Nephron (organoid): ENCODE measurements around the gene TDRD7.

ENCODE experiments used
- H3K27ac Mint-ChIP-seq, 3 experiments: 2 replicates each; pipeline ENCODE4 v1.8.0; 2020; ENCODE audit warnings: mixed read lengths in 3 of 3, mild to moderate bottlenecking in 2 of 3, moderate library complexity in 1 of 3
- H3K27me3 Mint-ChIP-seq: 2 replicates; pipeline ENCODE4 v1.8.0; 2021; ENCODE audit warnings: low read depth, mild to moderate bottlenecking, moderate library complexity, mixed read lengths
- H3K36me3 Mint-ChIP-seq: 2 replicates; pipeline ENCODE4 v1.8.0; 2020; ENCODE audit warnings: low read depth, mixed read lengths
- H3K4me1 Mint-ChIP-seq: 2 replicates; pipeline ENCODE4 v1.8.0; 2020; ENCODE audit warnings: mixed read lengths
- H3K4me3 Mint-ChIP-seq, 3 experiments: 2 replicates each; pipeline ENCODE4 v1.8.0; 2020; ENCODE audit warnings: mild to moderate bottlenecking in 3 of 3, mixed read lengths in 3 of 3, moderate library complexity in 2 of 3
- H3K9me3 Mint-ChIP-seq: 2 replicates; pipeline ENCODE4 v1.8.0; 2020; ENCODE audit warnings: mixed read lengths
- TF ChIP-seq, protein P1 (sequence below), 3 experiments: fragments of 200-600 bp; sonication (generic); IDR thresholded peaks; one replicate each; pipeline ENCODE4 v1.5.0; 2021; ENCODE audit warnings: antibody characterized with exemption in 3 of 3; ENCODE audit not compliant: unreplicated experiment in 3 of 3

TDRD7 gene

DNA sequence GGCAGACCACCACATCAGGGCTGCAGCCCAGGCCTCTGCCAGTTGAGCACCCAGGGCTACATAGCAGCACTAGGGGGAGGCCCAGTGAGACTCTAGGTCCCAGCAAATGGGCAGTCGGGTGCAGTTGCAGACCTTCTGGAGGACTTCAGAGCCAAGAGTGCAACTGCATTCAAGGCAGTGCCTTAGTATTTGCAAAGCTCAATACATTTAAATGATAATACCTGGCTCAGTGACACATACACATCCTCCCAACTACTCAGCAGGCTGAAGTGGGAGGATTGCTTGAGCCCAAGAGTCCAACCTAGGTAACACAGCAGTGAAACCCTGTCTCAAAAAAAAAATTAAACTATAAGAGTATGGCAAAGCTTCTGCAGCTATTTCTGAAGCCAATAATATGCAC is 51.0 kb downstream of the TDRD7 start:
- Mint-ChIP-seq H3K4me3 (no peak overlapping the region), H3K27me3 (no peaks in the 10 kb centered on the region), H3K27ac (no peak overlapping the region), H3K4me1 (no peaks in the 10 kb centered on the region), H3K9me3 (no peaks in the 10 kb centered on the region), H3K36me3 (no peaks in the 10 kb centered on the region)
- TF ChIP-seq, protein P1, sequence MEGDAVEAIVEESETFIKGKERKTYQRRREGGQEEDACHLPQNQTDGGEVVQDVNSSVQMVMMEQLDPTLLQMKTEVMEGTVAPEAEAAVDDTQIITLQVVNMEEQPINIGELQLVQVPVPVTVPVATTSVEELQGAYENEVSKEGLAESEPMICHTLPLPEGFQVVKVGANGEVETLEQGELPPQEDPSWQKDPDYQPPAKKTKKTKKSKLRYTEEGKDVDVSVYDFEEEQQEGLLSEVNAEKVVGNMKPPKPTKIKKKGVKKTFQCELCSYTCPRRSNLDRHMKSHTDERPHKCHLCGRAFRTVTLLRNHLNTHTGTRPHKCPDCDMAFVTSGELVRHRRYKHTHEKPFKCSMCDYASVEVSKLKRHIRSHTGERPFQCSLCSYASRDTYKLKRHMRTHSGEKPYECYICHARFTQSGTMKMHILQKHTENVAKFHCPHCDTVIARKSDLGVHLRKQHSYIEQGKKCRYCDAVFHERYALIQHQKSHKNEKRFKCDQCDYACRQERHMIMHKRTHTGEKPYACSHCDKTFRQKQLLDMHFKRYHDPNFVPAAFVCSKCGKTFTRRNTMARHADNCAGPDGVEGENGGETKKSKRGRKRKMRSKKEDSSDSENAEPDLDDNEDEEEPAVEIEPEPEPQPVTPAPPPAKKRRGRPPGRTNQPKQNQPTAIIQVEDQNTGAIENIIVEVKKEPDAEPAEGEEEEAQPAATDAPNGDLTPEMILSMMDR (IDR thresholded peaks at IDR 0.05; ENCODE audit: unreplicated experiment in 3 of 3): no peak

DNA sequence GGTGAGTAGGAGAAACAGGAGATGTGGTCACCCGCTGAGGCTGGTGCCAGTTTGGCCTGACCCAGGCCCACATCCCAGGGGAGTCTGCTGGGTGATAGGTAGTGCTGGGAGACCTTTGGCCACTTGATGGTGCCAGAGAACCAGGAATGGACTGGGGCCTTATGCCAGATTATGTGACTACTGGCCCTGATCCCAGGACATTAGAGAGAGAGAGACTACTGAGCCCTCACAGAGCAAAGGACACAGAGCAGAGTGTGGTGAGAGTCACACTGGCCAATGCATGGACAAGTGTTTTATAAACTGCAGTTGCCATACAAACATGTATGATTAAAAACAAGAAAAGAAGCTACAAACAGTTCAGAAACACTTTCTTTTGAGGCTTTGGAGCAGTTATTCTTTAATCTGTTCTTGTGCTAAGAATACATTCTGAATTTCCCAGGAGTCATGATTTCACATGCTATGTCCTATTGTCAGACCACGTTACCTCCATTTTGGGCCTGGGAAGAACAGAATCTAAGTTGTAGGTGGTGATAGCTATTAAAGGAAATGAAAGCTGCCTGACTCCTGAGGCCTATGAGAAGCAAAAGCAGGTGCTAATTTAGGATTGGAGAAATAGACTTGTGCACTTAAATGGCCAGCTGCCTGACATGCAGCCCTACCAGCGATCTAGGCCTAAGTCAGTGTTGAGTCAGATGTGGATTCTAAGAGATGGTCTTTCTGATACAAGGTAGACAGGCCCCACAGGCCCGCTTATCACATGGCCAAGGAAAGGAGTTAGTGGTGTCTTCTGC is 57.0 kb downstream of the TDRD7 start:
- TF ChIP-seq, protein P1 (IDR thresholded peaks at IDR 0.05; ENCODE audit: unreplicated experiment in 3 of 3): peak; percentile 55 to 72 (median 64)
- H3K4me3 Mint-ChIP-seq: no peak overlapping the region
- H3K9me3 Mint-ChIP-seq: no peaks in the 10 kb centered on the region
- H3K27me3 Mint-ChIP-seq: no peaks in the 10 kb centered on the region
- H3K27ac Mint-ChIP-seq: peak overlapping the region in 2 of 3 experiments; percentile 4 to 25
- peaks cover 12% of the 10 kb centered on the region for H3K4me1 Mint-ChIP-seq
- no peaks in the 10 kb centered on the region for H3K36me3 Mint-ChIP-seq

DNA sequence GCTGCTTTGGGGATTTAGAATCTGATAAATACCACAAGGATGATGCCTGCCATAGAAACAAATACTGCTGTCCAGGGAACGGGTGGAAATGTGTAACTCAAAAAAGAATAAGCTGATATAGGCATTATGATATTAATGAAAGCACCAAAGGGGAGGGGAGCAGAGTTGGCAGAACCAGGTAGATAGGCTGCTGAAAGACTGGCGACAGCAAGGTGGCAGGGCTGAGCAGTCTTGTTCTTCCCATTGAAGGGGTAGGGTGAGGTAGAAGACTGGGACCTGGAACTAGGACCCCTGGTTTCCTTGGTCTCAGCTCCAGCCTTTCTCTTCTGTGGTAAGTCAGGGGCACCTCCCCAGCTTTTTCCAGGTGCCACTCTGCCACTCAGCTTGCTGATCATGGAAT is 58.2 kb downstream of the TDRD7 start:
- TF ChIP-seq, protein P1 (IDR thresholded peaks at IDR 0.05; ENCODE audit: unreplicated experiment in 3 of 3): peak in 1 of 3 experiments; percentile 14
- no peak overlapping the region for H3K27ac Mint-ChIP-seq
- H3K9me3 Mint-ChIP-seq: no peaks in the 10 kb centered on the region
- H3K4me3 Mint-ChIP-seq: no peak overlapping the region
- H3K4me1 Mint-ChIP-seq: peaks cover 22% of the 10 kb centered on the region
- H3K27me3 Mint-ChIP-seq: peaks cover 3% of the 10 kb centered on the region
- H3K36me3 Mint-ChIP-seq: no peaks in the 10 kb centered on the region

DNA sequence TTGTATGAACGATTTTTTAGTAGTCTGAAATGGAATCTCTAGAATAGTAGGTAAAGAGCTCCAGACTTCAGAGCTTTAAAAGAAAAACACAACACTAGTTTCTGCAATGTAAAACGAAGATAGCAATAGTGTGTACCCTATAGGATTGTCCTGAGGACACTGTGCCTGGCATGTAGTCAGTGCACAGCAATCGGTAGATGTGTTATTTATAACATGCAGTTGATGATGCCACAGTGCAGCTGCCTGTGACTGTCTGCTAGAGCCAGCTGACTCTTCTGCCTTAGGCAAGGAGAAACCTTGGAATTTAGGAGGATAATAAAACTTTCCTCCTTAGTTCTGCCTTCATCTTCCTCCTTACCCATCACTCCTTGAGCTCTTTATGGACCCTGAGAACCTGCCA is 61.8 kb downstream of the TDRD7 start:
- H3K27ac Mint-ChIP-seq: no peak overlapping the region
- H3K9me3 Mint-ChIP-seq: no peaks in the 10 kb centered on the region
- H3K27me3 Mint-ChIP-seq: peaks cover 3% of the 10 kb centered on the region
- TF ChIP-seq, protein P1 (IDR thresholded peaks at IDR 0.05; ENCODE audit: unreplicated experiment in 3 of 3): no peak
- H3K36me3 Mint-ChIP-seq: no peaks in the 10 kb centered on the region
- H3K4me3 Mint-ChIP-seq: no peak overlapping the region
- H3K4me1 Mint-ChIP-seq: peaks cover 20% of the 10 kb centered on the region

DNA sequence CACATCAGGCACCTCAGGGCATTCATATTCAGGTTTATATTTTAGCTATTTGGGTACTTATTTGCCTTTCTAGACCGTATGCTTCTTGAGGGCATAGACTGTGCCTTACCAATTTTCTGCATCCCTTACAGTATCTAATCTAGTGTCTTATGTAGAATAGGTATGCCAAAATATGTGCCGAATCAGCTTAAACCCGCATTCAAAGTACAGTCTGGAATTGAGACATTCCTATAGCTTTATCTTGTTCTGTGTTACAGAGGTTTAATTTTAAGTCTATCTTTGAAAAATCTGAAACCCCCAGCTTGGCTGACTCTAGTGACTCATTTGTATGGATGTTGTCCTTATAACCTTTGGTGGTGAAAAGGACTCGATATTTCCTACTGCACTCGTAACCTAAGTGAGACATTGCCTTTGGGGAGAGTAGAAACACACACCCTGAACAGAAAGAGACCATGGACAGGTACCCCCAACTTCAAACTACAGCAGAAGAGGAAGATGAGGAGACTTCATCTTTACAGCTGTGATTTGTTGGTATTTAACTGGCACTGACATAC is 62.6 kb downstream of the TDRD7 start:
- no peak overlapping the region for H3K4me3 Mint-ChIP-seq
- TF ChIP-seq, protein P1 (IDR thresholded peaks at IDR 0.05; ENCODE audit: unreplicated experiment in 3 of 3): no peak
- H3K27me3 Mint-ChIP-seq: peaks cover 3% of the 10 kb centered on the region
- H3K9me3 Mint-ChIP-seq: no peaks in the 10 kb centered on the region
- no peaks in the 10 kb centered on the region for H3K36me3 Mint-ChIP-seq
- H3K4me1 Mint-ChIP-seq: peaks cover 13% of the 10 kb centered on the region
- H3K27ac Mint-ChIP-seq: no peak overlapping the region

DNA sequence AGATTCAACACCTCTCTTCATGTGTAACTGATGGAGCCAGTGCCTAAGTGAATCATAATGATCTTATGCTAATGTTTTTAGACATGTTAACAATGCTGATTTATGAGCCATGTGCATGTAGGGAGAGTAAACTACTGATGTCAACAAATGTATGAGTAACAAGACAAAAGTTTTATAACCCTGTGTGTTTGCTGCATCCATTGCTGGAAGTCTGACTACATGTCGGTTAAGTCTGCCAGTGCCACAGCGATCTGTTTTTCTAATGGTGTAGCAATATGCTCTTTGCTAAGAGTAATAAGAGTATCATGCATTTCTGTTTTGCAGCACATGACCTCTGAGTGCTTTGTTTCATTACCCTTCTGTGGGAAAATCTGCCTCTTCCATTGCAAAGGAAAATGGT is 63.2 kb downstream of the TDRD7 start:
- Mint-ChIP-seq H3K27ac (no peak overlapping the region), H3K36me3 (no peaks in the 10 kb centered on the region), H3K4me1 (peaks cover 13% of the 10 kb centered on the region), H3K9me3 (no peaks in the 10 kb centered on the region), H3K4me3 (no peak overlapping the region), H3K27me3 (peaks cover 3% of the 10 kb centered on the region)
- TF ChIP-seq, protein P1 (IDR thresholded peaks at IDR 0.05; ENCODE audit: unreplicated experiment in 3 of 3): no peak
